H1 (cell line): ENCODE data around the gene KAZALD1. TPM values are rescaled to one million over a fixed set of nuclear protein-coding genes. Genes with fewer than 3 reads are reported as not detected.
A peak's percentile ranks its signal among the peaks of the same experiment; 100 is the strongest.

ENCODE experiments used
- BRCA1 ChIP-seq: IDR thresholded peaks from 2 replicates; pipeline ENCODE4 v1.6.1; 2012; ENCODE audit warnings: low read depth, low read length, improper control_type of control experiment
- CHD2 ChIP-seq: IDR thresholded peaks from 2 replicates; pipeline ENCODE4 v1.6.1; 2012; ENCODE audit warnings: low read length, improper control_type of control experiment
- CHD7 ChIP-seq: fragments of 300-600 bp; sonication (generic); IDR thresholded peaks from 2 replicates; pipeline ENCODE4 v1.7.1; 2012; ENCODE audit warnings: low read length, moderate library complexity, mild to moderate bottlenecking, inconsistent platforms; ENCODE audit not compliant: insufficient replicate concordance
- EP300 ChIP-seq, 2 experiments: IDR thresholded peaks; 1 replicate in 1 of 2; 2 replicates in 1 of 2; pipeline ENCODE4 v1.6.1; 2011 to 2012; ENCODE audit warnings: low read depth in 2 of 2, low read length in 2 of 2, mild to moderate bottlenecking in 2 of 2, borderline replicate concordance in 1 of 2, inconsistent platforms in 1 of 2, moderate library complexity in 1 of 2
- EZH2 ChIP-seq: fragments of 200-600 bp; sonication (generic); IDR thresholded peaks from 2 replicates; pipeline ENCODE4 v1.7.1; 2012; ENCODE audit warnings: low read depth, mild to moderate bottlenecking, moderate library complexity, low read length, inconsistent platforms; ENCODE audit not compliant: severe bottlenecking
- GTF2F1 ChIP-seq: IDR thresholded peaks from 2 replicates; pipeline ENCODE4 v1.6.1; 2012; ENCODE audit warnings: low read depth, low read length, improper control_type of control experiment, borderline replicate concordance
- JUN ChIP-seq: IDR thresholded peaks from 2 replicates; pipeline ENCODE4 v1.6.1; 2011; ENCODE audit warnings: low read depth, mild to moderate bottlenecking, improper control_type of control experiment, low read length
- NANOG ChIP-seq: IDR thresholded peaks from 2 replicates; pipeline ENCODE4 v1.6.1; 2011; ENCODE audit warnings: low read length, low read depth, mild to moderate bottlenecking, inconsistent platforms; ENCODE audit not compliant: insufficient read depth, poor library complexity, severe bottlenecking
- SIN3A ChIP-seq, 2 experiments: IDR thresholded peaks in 1 of 2; conservative IDR thresholded peaks in 1 of 2; 2 replicates each; pipeline ENCODE4 v1.6.1; 2011 to 2012; ENCODE audit warnings: low read length in 2 of 2, improper control_type of control experiment in 1 of 2, low read depth in 1 of 2, mild to moderate bottlenecking in 1 of 2
- SP4 ChIP-seq: IDR thresholded peaks from 2 replicates; pipeline ENCODE4 v1.6.1; 2012; ENCODE audit warnings: low read length, inconsistent platforms
- SUZ12 ChIP-seq: fragments of 200-600 bp; sonication (generic); IDR thresholded peaks from 2 replicates; pipeline ENCODE4 v1.6.1; 2012; ENCODE audit warnings: mild to moderate bottlenecking, inconsistent platforms, low read length, moderate library complexity, mixed read lengths
- polyA plus RNA-seq, 7 experiments: library from polyadenylated mRNA; depleted of rRNA in 3 of 7; stranded (reverse) in 5 of 7; unstranded in 2 of 7; fragments of >200 nt in 5 of 7; fragments of 200-250 nt in 2 of 7; gene quantifications; 1 replicate in 5 of 7; 2 replicates in 1 of 7; 4 replicates in 1 of 7; pipeline versions ENCODE4 v1.2.1 to v1.2.3, GENCODE V29; 2011 to 2013; ENCODE audit warnings: missing spikeins in 2 of 7, mixed read lengths in 2 of 7
- total RNA-seq: library from RNA; stranded (reverse); fragmentation: NEBNext Ultra II Directional; extraction: Animal tissue kit (Norgen Biotek cat#: 25700); gene quantifications from 2 replicates; pipeline ENCODE4 v1.2.1, GENCODE V29; 2021

KAZALD1 gene
- total and polyA plus RNA-seq, 2 of the 8 experiments (the other 6 are each of a cell fraction or from before 2014, with no cell fraction given) = 0.65 to 1.9 TPM

DNA sequence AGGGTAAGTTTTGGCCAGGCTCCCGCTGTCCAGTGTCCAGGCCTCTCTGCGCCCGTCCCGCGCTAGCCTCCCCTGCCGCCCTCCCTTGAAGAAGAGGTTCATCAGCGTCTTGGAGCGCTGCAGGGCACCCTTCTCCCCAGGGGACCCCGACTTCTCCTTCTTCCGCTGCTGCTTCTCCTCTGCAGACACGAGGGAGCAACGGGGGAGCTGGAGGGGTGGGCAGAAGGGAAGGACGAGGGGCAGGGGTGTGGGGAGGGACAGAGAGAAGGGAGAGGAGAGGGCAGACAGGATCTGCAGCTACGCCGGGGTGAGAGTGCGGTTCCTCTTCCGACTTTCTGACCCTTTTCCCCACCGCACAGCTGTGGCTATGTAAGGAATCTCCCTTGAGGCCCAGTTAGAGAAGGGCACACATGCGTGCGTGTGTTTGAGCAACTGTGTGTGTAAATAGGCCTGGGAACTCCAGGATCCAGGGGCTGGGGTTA, 43.6 kb upstream of the KAZALD1 start (continued):
- TF ChIP-seq CHD7 (no peak), EZH2 (peak; percentile 48), JUN (no peak), NANOG (no peak), BRCA1 (no peak), SP4 (no peak), EP300 (IDR thresholded peaks at IDR 0.05; ENCODE audit: borderline replicate concordance in 1 of 2, low read depth in 2 of 2, low read length in 2 of 2) (no peak), GTF2F1 (no peak), CHD2 (no peak), SIN3A (conservative IDR thresholded peaks at IDR 0.05 in 1 of 2, IDR thresholded peaks at IDR 0.05 in 1 of 2; ENCODE audit: low read depth in 1 of 2, low read length in 2 of 2) (peak in 1 of 2 experiments; percentile 65; a peak in 1 of 4 replicates), SUZ12 (peak; percentile 67)
